Inflammatory macrophage treated with lipopolysaccharide for 4 hours (primary cell): ENCODE results near the gene ZNF385B.

ENCODE experiments used
- DNase-seq: peaks from one replicate; pipeline ENCODE4 v3.0.0-alpha.2; 2020

Gene ZNF385B

DNA sequence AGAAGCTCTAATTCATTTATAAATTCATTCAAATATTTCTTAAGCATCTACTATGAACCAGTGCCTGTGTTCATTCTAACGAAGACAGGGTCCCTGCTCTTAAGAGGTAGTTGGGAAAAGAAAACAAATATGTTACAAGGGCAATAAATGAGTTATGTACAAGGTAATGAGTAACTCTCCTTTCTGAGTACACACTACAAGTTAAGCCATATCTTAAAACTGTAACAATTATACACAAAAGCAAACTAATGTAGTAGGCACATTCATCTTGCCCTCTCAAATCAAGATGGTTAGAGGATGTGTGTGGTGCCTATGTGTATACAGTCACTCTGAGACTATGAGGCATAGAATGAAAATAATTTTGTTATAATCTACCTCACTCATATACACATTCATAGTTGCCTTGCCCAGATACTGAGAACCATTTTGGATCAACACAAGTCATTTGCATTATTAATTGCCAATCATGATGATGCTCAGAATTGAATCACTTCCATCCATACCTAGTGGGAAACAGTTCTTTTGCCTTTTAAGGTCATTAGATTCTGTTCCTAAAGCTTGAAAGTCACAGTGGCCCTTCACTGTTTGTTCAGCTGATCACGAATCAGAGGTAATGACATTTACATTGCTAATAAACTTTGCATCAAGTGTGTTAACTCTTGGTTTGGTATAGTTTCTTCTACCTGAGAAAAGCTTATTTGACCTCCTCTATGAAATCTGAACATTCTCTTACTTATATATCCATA is 283.1 kb downstream of the ZNF385B start:
- DNase-seq = no peak

DNA sequence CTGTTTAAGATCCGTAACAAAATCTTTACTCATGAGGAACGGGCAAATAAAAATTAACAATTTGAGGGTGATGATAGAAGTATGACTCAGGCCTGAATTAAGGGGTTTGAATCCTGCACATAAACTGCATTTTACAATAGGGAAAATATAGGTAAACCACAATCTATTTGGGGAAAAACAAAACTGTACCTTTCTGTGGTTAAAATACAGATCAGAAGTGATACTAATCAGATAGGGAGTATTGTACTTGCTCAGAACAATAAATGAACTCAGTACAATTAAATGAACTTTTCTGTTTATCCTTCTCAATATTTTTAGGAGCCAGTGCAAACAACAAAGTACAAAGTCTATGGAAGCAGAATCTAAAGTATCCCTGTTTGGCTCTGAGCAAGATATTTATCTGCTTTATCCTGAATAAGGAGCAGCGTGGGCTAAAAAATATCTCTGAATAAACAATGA is 287.3 kb downstream of the ZNF385B start:
- no peak for DNase-seq

DNA sequence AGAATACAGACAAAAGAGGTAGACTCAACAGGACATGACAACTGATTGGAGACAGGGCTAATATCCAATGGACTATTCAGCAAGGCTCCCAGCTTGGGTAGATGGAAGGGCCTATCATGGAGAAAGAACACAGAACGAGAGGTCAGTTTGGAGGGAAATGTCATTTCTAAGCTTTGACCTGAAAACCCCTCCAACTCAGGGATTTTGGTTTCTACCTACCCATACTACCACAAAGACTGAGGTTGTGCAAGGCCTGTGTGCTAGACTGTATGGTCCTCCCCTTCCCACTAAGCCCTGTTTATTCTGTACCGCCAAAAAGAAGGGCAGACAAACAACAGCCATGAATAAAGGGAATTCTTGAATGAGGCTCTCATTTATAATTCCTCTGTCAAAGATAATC is 288.9 kb downstream of the ZNF385B start:
- no peak for DNase-seq

DNA sequence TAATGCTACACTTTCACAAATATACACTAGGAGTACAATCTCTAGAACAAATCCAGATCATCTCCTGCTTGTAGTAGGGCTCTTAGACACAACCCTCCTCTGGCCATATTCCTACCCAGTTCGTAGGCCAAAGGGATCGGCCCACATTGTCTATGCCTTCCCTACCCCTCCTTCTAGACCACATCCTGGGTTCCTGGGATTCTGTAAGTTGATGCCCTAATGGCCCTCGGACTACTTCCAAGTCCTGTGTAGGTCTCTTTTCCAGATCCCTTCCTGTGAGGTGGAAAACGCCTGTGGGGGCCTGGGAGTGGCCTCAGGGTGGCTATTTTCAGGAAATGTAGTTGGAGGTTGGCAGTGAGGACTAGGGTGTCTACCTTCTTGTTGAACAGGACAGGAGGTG is 289.7 kb downstream of the ZNF385B start:
- DNase-seq = no peak

DNA sequence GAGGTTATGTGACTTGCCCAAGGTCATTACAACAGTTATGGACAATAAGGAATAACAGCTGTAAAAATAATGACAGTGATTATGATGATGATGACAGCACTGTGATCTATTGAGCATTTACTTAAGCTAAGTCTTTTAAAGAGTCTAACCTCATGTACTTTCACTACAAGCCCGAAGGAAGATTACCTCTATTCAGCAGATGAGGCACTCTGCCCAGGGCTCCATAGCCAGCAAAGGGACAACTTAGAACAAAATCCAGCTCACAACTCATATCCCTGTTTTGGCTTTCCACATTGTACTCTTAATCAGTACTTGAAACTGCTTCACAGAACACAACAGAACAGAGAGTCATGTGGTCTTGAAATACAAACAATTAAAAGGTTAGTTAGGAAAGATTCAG is 290.2 kb downstream of the ZNF385B start:
- no peak for DNase-seq

DNA sequence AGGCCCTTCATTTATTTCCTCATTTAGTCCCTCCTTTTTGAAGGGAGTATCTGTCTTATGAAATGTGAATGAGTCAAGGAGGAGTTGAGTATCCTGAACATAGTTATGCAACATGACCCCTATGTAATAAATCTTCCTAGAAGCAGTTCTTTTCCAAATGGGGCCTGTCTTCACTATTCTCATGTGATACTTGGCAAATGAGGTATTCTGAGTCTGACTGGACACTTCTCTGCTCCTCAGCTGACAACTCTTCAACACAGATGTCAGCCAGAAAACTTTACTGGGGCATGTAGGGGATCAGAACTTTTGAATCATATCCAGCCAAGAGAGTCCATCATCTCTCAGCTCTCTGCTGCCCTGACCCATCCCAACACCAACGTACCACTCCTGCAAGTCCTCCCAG is 291.6 kb downstream of the ZNF385B start:
- DNase-seq = no peak

DNA sequence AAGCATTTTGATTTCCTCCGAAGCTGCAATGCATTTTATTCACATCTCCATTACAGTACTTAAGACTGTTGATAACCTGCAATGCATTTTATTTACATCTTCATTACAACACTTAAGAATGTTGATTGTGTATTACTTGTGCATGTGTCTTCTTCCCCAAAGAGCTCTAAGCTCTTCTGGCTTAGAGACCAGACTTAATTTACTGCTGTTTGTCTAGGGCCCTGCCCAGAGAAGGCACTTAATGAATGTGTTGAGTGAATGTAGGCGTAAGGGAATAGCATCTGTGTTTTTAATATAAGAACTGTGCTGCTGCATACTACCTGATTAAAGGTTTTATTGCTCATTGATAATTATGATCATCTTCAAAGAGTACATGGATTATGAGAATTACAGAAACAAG is 295.6 kb downstream of the ZNF385B start:
- DNase-seq = no peak

DNA sequence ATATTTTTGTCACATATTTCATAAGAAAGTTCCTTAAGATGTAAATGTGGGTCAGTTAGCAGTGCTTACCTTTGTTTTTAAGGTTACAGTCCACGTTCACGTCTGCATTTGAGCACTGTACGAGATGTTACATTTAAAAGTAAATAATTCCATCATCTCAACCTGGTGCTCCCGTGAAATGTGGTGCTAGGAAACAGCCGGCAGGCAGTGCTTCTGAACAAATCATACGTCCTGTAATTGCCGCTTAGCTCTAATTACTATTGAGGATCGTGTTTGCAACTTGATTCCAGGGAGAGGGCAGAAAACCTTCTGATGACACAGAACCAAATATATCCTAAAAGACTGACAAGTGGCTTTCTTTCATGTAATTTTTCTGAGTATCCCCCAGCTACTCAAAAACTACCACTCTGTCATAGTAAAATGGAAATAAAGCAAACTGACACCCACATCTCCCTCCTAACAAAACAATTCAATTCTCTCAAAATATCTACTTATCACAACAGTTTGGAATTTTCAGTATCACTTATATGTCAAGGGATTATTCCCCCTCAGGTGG is 299.0 kb downstream of the ZNF385B start:
- DNase-seq = no peak

DNA sequence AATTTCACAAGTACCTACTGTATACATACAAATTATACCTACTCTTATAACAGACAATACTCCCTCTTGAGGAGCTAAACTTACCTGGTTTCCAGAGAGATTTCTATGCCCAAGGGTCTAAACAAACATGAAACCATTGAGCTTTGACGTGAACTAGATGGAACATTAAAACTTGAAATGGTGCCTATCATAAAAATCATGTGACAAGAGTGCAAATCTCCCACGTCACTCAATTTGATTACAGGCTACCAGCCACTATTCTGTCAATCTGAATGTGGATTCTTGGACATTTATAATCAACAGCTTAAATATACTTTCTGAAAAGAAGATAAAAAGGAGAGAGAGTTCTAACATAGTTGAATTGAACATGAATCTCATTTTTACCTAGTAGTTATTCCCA is 299.7 kb downstream of the ZNF385B start:
- no peak for DNase-seq

DNA sequence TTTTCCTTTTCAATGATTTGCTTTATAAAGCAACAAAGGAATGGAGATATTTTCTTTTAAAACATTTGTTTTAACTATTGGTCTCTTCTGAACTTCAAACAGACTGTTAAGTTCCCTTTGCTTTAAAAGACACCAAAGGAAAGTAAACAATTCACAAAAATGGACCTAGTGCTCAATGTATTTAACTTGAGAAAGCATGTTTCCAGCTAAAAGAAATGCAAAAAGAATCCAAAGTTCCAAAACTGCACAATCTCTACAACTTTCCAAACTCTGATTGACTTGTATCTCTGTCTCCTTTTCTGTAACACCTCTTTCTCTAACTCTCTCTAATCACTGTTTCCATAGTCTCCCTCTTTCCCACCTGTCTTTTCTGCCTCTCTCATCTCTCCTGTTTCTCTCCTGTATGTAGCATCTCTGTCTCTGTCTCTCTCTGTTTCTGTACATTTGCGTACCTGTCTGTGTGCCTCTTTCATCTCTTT is 301.1 kb downstream of the ZNF385B start:
- no peak for DNase-seq

DNA sequence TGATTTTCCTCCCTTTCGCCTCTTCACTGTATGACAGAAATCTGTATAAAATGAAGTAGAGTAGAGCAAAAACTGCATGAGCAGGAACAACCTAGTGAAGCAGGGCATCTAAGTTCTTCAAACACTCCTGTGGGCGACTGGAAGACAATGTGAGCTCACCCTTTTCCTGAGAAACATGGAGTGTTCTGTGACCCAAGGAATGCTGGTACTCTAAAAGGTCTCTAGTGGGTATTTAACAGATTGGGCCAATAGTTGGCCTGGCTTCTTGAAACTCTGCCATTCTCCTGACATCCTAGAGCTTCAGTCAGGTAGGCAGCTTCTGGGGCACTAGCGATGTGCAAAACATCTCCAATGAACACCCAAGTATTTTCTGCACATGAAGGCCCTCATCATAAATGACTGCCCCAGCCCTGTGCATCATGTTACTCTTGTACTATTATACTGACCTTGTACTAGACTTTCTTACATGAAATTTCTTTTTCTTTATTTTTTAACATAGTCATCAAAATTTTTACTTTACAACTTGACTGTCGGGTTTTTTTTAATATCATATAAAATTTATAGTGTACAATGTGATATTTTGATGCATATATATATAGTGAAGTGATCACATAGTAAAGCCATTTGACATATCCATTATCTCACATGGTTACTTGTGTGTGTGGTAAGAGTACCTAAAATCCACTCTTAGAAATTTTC is 302.2 kb downstream of the ZNF385B start:
- no peak for DNase-seq

DNA sequence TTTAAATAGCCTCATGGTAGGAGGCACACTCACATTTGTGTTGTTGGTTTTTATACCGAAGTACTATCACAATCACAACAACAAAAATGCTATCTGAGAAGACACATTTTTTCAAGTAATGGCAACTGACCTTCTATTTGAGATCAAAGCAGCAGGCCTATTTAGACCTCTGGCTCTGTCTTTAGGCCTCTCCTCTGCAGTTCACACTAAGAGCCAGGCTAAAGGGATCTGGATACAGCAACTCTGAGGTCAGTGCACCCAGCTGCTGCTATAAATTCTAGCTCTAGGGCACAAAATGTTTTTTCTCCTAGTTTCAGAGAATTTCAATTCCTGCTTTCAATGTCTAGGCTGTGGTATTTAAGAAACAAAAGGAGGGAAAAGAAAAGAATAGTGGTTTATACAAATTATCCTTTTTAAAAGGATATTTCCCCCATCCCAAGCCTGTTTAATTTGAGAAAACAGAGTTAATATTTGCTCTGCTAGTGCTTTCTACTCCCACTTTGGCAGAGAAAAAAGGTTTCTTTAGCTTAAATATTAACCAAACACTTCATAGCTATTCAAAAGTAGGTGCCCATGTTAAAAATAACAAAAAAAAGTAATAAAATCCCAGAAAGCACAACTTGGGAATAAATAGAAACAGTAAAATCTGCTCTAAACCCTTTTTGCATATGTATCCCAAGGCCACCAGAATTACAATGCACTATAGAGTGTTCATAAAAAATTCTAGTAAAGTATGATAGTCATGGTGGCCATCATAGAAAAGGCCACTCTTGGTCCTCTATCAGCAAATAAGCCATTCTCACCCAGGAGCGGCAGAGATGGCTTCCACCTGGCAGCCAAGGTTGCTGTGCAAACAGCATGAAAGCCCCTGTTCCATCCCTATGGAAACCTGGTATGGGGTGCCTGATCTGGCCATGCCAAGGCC is 303.1 kb downstream of the ZNF385B start:
- no peak for DNase-seq

DNA sequence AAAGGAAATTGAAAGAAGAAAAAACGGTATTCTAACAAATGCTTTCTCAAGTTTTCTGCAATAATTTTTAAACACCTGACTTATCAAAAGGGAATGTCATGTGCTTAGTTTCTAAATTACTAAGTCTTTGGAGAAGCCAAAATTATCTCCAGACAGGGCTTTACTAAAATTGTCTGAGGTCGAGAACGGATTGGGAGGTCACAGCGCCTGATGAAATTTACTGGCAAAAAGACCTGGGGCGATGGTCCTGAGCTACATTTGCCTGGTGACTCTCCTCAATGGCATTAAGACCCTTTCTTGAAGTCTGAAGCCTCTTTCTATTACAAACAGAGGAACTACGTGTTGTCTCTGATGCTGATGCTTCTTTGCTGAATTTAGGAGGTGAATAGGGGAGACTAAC is 305.0 kb downstream of the ZNF385B start:
- DNase-seq = no peak

DNA sequence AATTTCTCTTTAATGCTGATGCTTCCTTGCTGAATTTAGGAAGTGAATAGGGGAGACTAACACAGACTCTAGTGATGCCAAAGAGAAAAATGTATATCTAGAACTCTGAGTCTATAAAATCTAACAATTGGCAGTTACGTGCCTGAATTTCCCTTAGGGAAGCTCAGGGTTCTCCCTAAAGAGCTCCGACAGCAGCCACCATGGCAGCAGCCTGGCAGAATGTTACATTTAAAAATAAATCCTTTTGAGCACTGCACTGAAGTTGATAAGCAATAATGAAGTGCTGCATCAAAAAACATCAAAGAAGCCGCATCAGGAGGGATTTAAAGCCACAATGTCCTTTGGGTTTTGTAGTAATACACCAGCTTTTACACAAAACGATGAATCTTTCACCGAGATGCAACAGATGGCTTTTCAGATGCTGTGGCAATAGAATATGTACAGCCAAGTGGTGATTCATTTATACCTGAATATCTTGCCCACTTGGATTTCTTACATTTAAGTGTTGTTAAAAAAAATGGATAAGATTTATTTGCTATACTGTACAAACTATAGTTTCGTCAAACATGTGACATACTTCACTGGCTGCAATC is 305.6 kb downstream of the ZNF385B start:
- no peak for DNase-seq

DNA sequence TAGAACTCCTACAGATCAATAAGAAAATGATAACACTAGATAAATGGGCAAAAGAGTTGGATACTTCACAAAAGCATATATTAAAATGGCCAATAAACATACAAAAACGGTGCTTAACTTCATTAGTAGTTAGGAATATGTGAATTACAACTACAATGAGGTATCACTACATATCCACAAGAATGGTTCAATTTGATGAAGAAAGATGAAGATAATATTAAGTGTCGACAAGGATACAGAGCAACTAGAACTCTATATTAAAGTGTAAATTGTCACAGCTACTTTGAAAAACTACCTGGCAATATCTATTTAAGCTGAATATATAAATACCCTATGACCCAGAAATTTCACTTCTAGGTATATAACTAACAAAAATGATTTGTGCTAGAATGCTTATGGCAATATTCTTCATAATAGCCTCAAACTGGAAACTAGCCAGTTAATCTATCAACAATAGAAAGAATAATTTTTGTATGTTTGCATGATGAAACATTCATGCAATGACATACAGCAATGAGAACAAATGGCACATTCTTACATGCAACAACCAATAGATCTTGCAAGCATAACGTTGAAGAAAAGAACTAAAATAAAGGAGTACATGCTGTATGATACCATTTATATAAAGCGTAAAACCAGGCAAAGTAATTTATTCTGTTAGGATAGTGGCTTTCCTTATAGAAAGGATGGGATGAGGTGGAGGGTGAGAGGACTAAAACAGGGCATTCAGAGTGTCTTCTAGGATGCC is 306.6 kb downstream of the ZNF385B start:
- no peak for DNase-seq

DNA sequence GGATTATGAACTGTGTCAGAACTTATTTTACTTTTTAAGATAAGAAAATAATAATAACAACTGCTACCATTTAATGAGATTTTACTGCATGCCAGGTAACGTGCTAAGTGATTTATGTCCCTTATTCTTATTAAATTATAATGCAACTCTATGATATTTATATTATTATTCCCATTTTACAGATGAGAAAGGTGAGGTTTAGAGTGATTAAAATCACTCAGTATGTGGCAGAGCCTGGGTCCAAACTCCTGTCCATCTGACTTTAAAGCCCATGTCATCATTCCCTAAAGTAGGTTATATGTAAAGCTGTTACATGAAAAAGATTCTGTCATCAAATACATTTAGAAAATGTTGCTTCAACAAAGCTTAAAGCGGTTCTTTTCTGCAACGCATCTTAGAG is 308.0 kb downstream of the ZNF385B start:
- no peak for DNase-seq

DNA sequence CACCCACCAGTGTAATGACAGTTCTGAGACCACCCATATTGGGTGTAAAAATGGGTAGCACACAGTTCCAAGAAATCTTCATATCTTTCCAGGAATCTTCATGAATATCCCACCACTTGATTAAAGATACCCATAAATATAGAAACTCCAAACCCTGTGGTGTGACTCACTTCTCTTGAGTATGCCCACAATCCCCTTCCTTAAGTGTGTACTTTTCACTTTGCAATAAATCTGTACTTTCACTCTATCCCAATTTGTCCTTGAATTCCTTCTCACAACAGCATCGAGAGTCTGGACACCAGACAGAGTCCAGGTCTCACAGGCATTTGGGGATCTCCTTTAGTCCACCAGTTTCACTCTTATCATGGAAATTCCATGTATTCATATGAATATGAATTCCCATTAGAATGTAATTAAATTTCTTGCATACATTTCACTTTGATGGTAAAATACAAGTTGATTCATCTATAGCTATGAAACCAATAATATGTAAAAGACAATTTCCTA is 309.8 kb downstream of the ZNF385B start:
- no peak for DNase-seq

DNA sequence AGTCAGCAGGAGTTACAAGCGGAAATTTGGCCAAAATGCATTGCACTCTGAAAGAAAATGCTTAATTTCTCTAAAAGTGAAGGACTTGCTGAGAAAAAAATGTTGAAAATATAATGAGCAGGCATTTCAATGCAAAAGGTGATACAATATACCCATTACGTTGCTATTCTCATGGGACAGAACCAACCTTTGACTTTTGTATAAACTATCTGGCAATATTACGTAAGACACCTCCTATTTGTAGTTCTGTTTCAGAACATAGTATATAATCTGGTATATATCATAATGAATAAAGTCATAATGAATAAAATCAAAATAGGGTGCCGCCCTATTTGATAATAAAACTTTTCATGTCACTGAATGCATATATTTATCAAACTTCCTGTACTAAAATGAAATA is 310.6 kb downstream of the ZNF385B start:
- DNase-seq = no peak

DNA sequence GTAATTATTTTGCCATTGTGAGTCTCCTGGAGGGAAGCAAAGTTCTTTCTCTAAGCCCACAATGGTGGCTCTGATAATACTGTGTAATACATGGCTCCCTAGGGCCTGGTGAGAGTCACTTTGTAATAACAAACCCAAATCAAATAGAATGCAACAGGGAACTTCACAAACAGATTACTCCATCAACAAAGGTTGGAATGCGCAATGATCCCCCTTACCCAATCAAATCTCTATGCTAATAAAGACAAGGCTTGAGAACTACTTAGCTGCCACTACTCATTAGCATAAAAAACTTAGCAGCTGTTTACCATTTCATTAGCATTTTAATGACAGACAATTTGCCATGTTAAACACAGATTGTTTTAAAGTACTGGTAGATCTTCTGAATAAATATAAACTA is 311.2 kb downstream of the ZNF385B start:
- no peak for DNase-seq

DNA sequence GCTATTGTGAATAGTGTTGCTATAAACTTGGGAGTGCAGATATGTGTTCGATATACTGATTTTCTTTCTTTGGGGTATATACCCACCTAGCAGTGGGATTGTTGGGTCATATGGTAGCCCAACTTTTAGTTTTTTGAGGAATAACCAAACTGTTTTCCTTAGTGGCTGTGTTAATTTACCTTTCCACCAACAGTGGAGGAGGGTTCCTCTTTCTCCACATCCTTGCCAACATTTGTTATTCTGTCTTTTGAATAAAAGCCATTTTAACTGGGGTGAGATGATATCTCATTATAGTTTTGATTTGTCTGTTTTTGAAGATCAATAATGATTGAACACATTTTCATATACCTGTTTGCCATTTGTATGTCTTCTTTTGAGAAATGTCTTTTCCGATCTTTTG is 314.8 kb downstream of the ZNF385B start:
- DNase-seq = no peak

DNA sequence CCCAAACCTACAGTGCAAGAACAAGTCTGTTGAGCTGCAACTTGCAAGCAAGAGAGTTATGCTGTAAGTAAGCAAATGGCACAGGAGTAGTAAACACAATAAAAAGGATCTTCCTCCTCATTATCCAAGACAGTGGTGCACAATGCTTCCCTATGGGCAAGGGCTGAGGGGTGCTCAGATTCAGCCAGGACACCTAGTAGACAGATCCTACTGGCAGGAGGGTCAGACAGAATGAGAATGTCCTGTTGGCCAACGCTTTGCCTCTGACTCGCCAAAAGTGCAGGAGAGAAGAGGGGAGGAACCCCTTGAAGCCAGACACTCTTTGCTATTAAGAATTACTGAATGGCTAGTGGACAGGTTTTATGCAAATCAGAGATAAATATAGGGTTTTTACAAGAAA is 316.4 kb downstream of the ZNF385B start:
- DNase-seq = no peak
